HAP-1 (cell line): ENCODE results near the gene SND1.

ENCODE experiments used
- DNase-seq, 2 experiments: peaks; one replicate each; pipeline ENCODE4 v3.0.0-alpha.2; 2016 to 2020; ENCODE audit warnings: low spot score in 2 of 2
- H3K27me3 ChIP-seq: fragments of 250-450 bp; sonication (Bioruptor Pico); 2 replicates; pipeline ENCODE4 v1.5.1; 2020; ENCODE audit warnings: low read depth, mild to moderate bottlenecking, moderate library complexity
- H3K36me3 ChIP-seq: fragments of 250-450 bp; sonication (Bioruptor Pico); replicated peaks from 2 replicates; pipeline ENCODE4 v1.5.1; 2020; ENCODE audit warnings: mild to moderate bottlenecking
- H3K4me1 ChIP-seq: fragments of 250-450 bp; sonication (Bioruptor Pico); 2 replicates; pipeline ENCODE4 v1.5.1; 2020; ENCODE audit warnings: mild to moderate bottlenecking
- H3K4me3 ChIP-seq: fragments of 250-450 bp; sonication (Bioruptor Pico); 2 replicates; pipeline ENCODE4 v1.5.1; 2020; ENCODE audit warnings: mild to moderate bottlenecking, moderate library complexity
- H3K9me3 ChIP-seq: fragments of 250-450 bp; sonication (Bioruptor Pico); 2 replicates; pipeline ENCODE4 v1.5.1; 2020; ENCODE audit warnings: mild to moderate bottlenecking, moderate library complexity
- in situ Hi-C: fragments of 300-500 bp; cut with MboI; formaldehyde crosslinking; loops from 3 replicates; pipeline ENCODE4 v1.14.3; 2020; ENCODE audit warnings: low sequenced_read_pairs, inconsistent platforms, mixed read lengths

The SND1 gene

GRCh38 chr7:128139406-128139805, 487.4 kb downstream of the SND1 start:
- no peak for DNase-seq
- no peak overlapping the region for H3K4me3 ChIP-seq
- in situ Hi-C loops: no loop called here
- H3K36me3 ChIP-seq: no peaks in the 10 kb centered on the region
- H3K4me1 ChIP-seq: peaks cover 5% of the 10 kb centered on the region
- H3K27me3 ChIP-seq: peaks cover 45% of the 10 kb centered on the region
- no peaks in the 10 kb centered on the region for H3K9me3 ChIP-seq

- no peak for DNase-seq
- in situ Hi-C loops: no loop called here
- no peaks in the 10 kb centered on the region for H3K36me3 ChIP-seq
- H3K9me3 ChIP-seq: no peaks in the 10 kb centered on the region
- no peak overlapping the region for H3K4me3 ChIP-seq
- H3K27me3 ChIP-seq: peaks cover 47% of the 10 kb centered on the region
- H3K4me1 ChIP-seq: no peaks in the 10 kb centered on the region
These were observed 489.7 kb downstream of the SND1 start for GRCh38 chr7:128141683-128142195.
